Esophagus squamous epithelium (tissue), 5 donors: ENCODE results near the gene DLGAP1. TPM values are rescaled to one million over a fixed set of nuclear protein-coding genes. Genes with fewer than 3 reads are reported as not detected.

Experiments
- DNase-seq: peaks from one replicate; lab custom pipeline; 2025; lab: John Stamatoyannopoulos, UW
- H3K27ac ChIP-seq, 4 donors: fragments of 200-600 bp; sonication (generic); one replicate each; pipeline ENCODE4 v1.5.1; 2016 to 2019; ENCODE audit warnings: mild to moderate bottlenecking in 1 of 4
- H3K27me3 ChIP-seq, 4 donors: fragments of 200-600 bp; sonication (generic); 1 replicate in 3 of 4; 2 replicates in 1 of 4; pipeline versions ENCODE4 v1.5.1 to v1.6.0; 2017 to 2021; ENCODE audit warnings: antibody characterized with exemption in 1 of 4
- H3K36me3 ChIP-seq, 3 donors: fragments of 200-600 bp; sonication (generic); one replicate each; pipeline ENCODE4 v1.5.1; 2016 to 2019
- H3K4me1 ChIP-seq, 3 donors: fragments of 200-600 bp; sonication (generic); one replicate each; pipeline ENCODE4 v1.5.1; 2017 to 2019
- H3K4me3 ChIP-seq, 4 donors: fragments of 200-600 bp; sonication (generic); 1 replicate in 3 of 4; 2 replicates in 1 of 4; pipeline ENCODE4 v1.5.1; 2016 to 2019; ENCODE audit warnings: mild to moderate bottlenecking in 2 of 4, moderate library complexity in 1 of 4
- H3K9me3 ChIP-seq, 3 donors: fragments of 200-600 bp; sonication (generic); one replicate each; pipeline ENCODE4 v1.5.1; 2016 to 2019
- CTCF ChIP-seq, 6 experiments: fragments of 450-650 bp in 4 of 6; fragments of 200-600 bp in 2 of 6; sonication (generic) in 2 of 6; IDR thresholded peaks; one replicate each; pipeline ENCODE4 v1.5.1; 2016 to 2019; ENCODE audit warnings: antibody characterized with exemption in 6 of 6, mild to moderate bottlenecking in 4 of 6, moderate library complexity in 4 of 6
- POLR2A ChIP-seq, 4 donors: fragments of 450-650 bp; IDR thresholded peaks; one replicate each; pipeline ENCODE4 v1.6.1; 2017; ENCODE audit warnings: antibody characterized with exemption in 4 of 4, mild to moderate bottlenecking in 4 of 4, moderate library complexity in 3 of 4
- WGBS, 2 donors: methylation state at CpG; one replicate each; pipeline ENCODE4 v1.1.5; 2018; 5-methylcytosine and 5-hydroxymethylcytosine counted together
- intact Hi-C: fragments of 100-400 bp; cut with DNase I; formaldehyde crosslinking; loops from one replicate; pipeline ENCODE4 v1.15.0; 2022
- total RNA-seq, 4 donors: library from RNA; depleted of rRNA; stranded (reverse); fragments of >200 nt; gene quantifications; one replicate each; pipeline ENCODE4 v1.1.0, GENCODE V29; 2016
- donor health status: DM: yes; HTN: yes; CAD: no.

The DLGAP1 gene
- total RNA-seq, 4 donors from 2014 or later = 0.09 to 1.5 (median 0.52) TPM

GRCh38 chr18:4125224-4125623 lies 329.9 kb downstream of the DLGAP1 start:
- H3K4me1 ChIP-seq = no peaks in the 10 kb centered on the region
- no peaks in the 10 kb centered on the region for H3K27me3 ChIP-seq
- no peaks in the 10 kb centered on the region for H3K9me3 ChIP-seq
- H3K36me3 ChIP-seq = no peaks in the 10 kb centered on the region
- H3K4me3 ChIP-seq = no peak overlapping the region
- no peak overlapping the region for H3K27ac ChIP-seq
- intact Hi-C loops = no loop called here
- DNase-seq = no peak
- TF ChIP-seq CTCF (IDR thresholded peaks at IDR 0.05) (no peak), POLR2A (IDR thresholded peaks at IDR 0.05) (no peak)

DNA sequence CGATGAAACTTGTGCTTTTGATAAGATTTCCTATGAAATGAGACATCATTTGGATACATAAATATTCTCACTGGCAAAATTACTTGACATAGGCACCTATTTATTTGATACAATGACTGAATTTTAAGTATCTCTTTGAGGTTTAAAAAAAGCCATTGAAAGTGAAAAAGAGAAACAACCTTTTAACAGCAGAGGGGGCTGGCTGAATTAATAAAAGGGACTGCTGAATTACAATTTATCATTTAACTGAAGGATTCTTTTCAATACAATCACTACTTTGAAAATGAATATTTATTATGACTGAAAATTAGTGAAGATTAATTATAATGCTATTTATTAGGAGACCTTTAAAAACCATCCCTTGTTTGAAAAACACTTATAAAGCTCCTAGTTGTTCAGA lies 335.3 kb downstream of the DLGAP1 start:
- Histone ChIP-seq H3K9me3 (no peaks in the 10 kb centered on the region), H3K27ac (no peak overlapping the region), H3K27me3 (no peaks in the 10 kb centered on the region), H3K4me1 (no peaks in the 10 kb centered on the region), H3K36me3 (no peaks in the 10 kb centered on the region), H3K4me3 (no peak overlapping the region)
- intact Hi-C loops = no loop called here
- no peak for DNase-seq
- no peak for TF ChIP-seq CTCF (IDR thresholded peaks at IDR 0.05)
- no peak for TF ChIP-seq POLR2A (IDR thresholded peaks at IDR 0.05)
- WGBS, 2 donors = 74 to 78% methylated on average over 1 of the region's 1 CpG

GRCh38 chr18:4119127-4119648 lies 335.9 kb downstream of the DLGAP1 start:
- Histone ChIP-seq H3K9me3 (no peaks in the 10 kb centered on the region), H3K36me3 (no peaks in the 10 kb centered on the region), H3K27me3 (no peaks in the 10 kb centered on the region), H3K4me3 (no peak overlapping the region), H3K4me1 (no peaks in the 10 kb centered on the region), H3K27ac (no peak overlapping the region)
- WGBS, 2 donors = 69 to 70% methylated on average over 7 of the region's 7 CpGs
- TF ChIP-seq CTCF (IDR thresholded peaks at IDR 0.05) (no peak), POLR2A (IDR thresholded peaks at IDR 0.05) (no peak)
- no peak for DNase-seq
- intact Hi-C loops = no loop called here

- H3K4me3 ChIP-seq = no peak overlapping the region
- DNase-seq = no peak
- no peaks in the 10 kb centered on the region for H3K4me1 ChIP-seq
- intact Hi-C loops = loop anchor here (10.0 kb wide), 1 partner anchor 947 kb away; no protein-coding TSS in a partner anchor
- no peaks in the 10 kb centered on the region for H3K9me3 ChIP-seq
- no peak overlapping the region for H3K27ac ChIP-seq
- H3K36me3 ChIP-seq = no peaks in the 10 kb centered on the region
- TF ChIP-seq POLR2A (IDR thresholded peaks at IDR 0.05) (no peak), CTCF (IDR thresholded peaks at IDR 0.05) (no peak)
- H3K27me3 ChIP-seq = no peaks in the 10 kb centered on the region
- WGBS, 2 donors = 37 to 53% methylated on average over 1 of the region's 1 CpG
Observed at GRCh38 chr18:4108016-4108415, 347.1 kb downstream of the DLGAP1 start.

GRCh38 chr18:4107049-4107467 lies 348.0 kb downstream of the DLGAP1 start:
- intact Hi-C loops = loop anchor here (10.0 kb wide), 1 partner anchor 948 kb away; no protein-coding TSS in a partner anchor
- H3K36me3 ChIP-seq = no peaks in the 10 kb centered on the region
- 53 to 57% methylated on average over 11 to 12 of the region's 12 CpGs for WGBS, 2 donors
- H3K27ac ChIP-seq = no peak overlapping the region
- H3K4me3 ChIP-seq = peak overlapping the region in 3 of 4 donors; percentile 5 to 31 (median 10)
- TF ChIP-seq POLR2A (IDR thresholded peaks at IDR 0.05) (no peak), CTCF (IDR thresholded peaks at IDR 0.05) (no peak)
- DNase-seq = no peak
- H3K9me3 ChIP-seq = no peaks in the 10 kb centered on the region
- H3K27me3 ChIP-seq = no peaks in the 10 kb centered on the region
- no peaks in the 10 kb centered on the region for H3K4me1 ChIP-seq
